ENCODE measurements around the gene HLF. TPM values are rescaled to one million over a fixed set of nuclear protein-coding genes. Genes with fewer than 3 reads are reported as not detected.

HLF gene
- total and polyA plus RNA-seq, 2 experiments from 2014 or later: 0.28 TPM; not detected in 1

- TF ChIP-seq CTCF (conservative IDR thresholded peaks at IDR 0.05; ENCODE audit: low read depth in 2 of 2): no peak
- no peak for TF ChIP-seq EZH2 (IDR thresholded peaks at IDR 0.05; ENCODE audit: low read depth, unreplicated experiment)
- TF ChIP-seq EZH2phosphoT487 (IDR thresholded peaks at IDR 0.05; ENCODE audit: unreplicated experiment): no peak
- no peak for TF ChIP-seq ZNF331 (CRISPR knock-in tag; IDR thresholded peaks at IDR 0.05; ENCODE audit: low read depth)
- no peak for TF ChIP-seq ZNF114 (CRISPR knock-in tag; IDR thresholded peaks at IDR 0.05)
- no peak for TF ChIP-seq CREB1 (CRISPR knock-in tag; IDR thresholded peaks at IDR 0.05; ENCODE audit: low read depth)
Observed at GRCh38 chr17:55273579-55274354, 9.0 kb downstream of the HLF start (continued).

GRCh38 chr17:55274355-55275255, 9.8 kb downstream of the HLF start:
- no peaks in the 10 kb centered on the region for H3K9me3 Mint-ChIP-seq
- peaks cover 2% of the 10 kb centered on the region for H3K27me3 Mint-ChIP-seq (ENCODE audit: insufficient read depth, low read depth, poor library complexity)
- TF ChIP-seq STAT1 (IDR thresholded peaks at IDR 0.05; ENCODE audit: unreplicated experiment) (no peak), POLR2AphosphoS5 (IDR thresholded peaks at IDR 0.05; ENCODE audit: low read depth) (no peak), EZH2phosphoT487 (IDR thresholded peaks at IDR 0.05; ENCODE audit: unreplicated experiment) (no peak), ZNF462 (CRISPR knock-in tag; IDR thresholded peaks at IDR 0.05) (no peak), REST (IDR thresholded peaks at IDR 0.05; ENCODE audit: unreplicated experiment) (no peak), ZNF114 (CRISPR knock-in tag; IDR thresholded peaks at IDR 0.05) (no peak), ZNF331 (CRISPR knock-in tag; IDR thresholded peaks at IDR 0.05; ENCODE audit: low read depth) (no peak)

More at GRCh38 chr17:55274355-55275255, 9.8 kb downstream of the HLF start:
- DNase-seq (ENCODE audit: low spot score) (no peak), ATAC-seq (no peak)
- H3K27ac ChIP-seq (ENCODE audit: low read depth): no peak overlapping the region
- H3K4me3 Mint-ChIP-seq: no peak overlapping the region
- no peaks in the 10 kb centered on the region for H3K4me1 Mint-ChIP-seq
- H3F3A ChIP-seq (replicated peaks; ENCODE audit: low read depth): no peaks in the 10 kb centered on the region
- H2AFZ ChIP-seq: no peak overlapping the region
- no peaks in the 10 kb centered on the region for H3K9me2 ChIP-seq (ENCODE audit: insufficient read depth)
- H3K27me3 ChIP-seq (ENCODE audit: insufficient read depth): no peaks in the 10 kb centered on the region
- H3K36me3 ChIP-seq (ENCODE audit: insufficient read depth): no peaks in the 10 kb centered on the region
- no peaks in the 10 kb centered on the region for H3K79me2 ChIP-seq (replicated peaks; ENCODE audit: insufficient read depth)
- no peak overlapping the region for H3K27ac Mint-ChIP-seq
- no peaks in the 10 kb centered on the region for H3K4me1 ChIP-seq (ENCODE audit: insufficient read depth)
- H3K4me2 ChIP-seq: no peak overlapping the region
- no peaks in the 10 kb centered on the region for H3K36me3 Mint-ChIP-seq (ENCODE audit: low read depth)
- no peaks in the 10 kb centered on the region for H4K20me1 ChIP-seq (replicated peaks; ENCODE audit: insufficient read depth)
- no peak overlapping the region for H3K4me3 ChIP-seq

All from GM23338 (cell line).